Mammary epithelial cell (primary cell): Measurements from ENCODE around the gene C3orf18.

Experiments used
- EZH2 ChIP-seq: IDR thresholded peaks from 2 replicates; pipeline ENCODE4 v1.6.1; 2012; ENCODE audit warnings: low read length, inconsistent platforms, borderline replicate concordance
- TF ChIP-seq, protein P1 (sequence below), 2 donors: IDR thresholded peaks in 1 of 2; conservative IDR thresholded peaks in 1 of 2; 2 replicates each; pipeline ENCODE4 v1.5.1; 2011 to 2012; ENCODE audit warnings: inconsistent platforms in 2 of 2, low read length in 2 of 2, mild to moderate bottlenecking in 2 of 2, control low read depth in 1 of 2, low read depth in 1 of 2; ENCODE audit not compliant: insufficient read depth in 1 of 2; ENCODE audit errors: extremely low read depth in 1 of 2

- no peak for TF ChIP-seq EZH2
- TF ChIP-seq, protein P1, sequence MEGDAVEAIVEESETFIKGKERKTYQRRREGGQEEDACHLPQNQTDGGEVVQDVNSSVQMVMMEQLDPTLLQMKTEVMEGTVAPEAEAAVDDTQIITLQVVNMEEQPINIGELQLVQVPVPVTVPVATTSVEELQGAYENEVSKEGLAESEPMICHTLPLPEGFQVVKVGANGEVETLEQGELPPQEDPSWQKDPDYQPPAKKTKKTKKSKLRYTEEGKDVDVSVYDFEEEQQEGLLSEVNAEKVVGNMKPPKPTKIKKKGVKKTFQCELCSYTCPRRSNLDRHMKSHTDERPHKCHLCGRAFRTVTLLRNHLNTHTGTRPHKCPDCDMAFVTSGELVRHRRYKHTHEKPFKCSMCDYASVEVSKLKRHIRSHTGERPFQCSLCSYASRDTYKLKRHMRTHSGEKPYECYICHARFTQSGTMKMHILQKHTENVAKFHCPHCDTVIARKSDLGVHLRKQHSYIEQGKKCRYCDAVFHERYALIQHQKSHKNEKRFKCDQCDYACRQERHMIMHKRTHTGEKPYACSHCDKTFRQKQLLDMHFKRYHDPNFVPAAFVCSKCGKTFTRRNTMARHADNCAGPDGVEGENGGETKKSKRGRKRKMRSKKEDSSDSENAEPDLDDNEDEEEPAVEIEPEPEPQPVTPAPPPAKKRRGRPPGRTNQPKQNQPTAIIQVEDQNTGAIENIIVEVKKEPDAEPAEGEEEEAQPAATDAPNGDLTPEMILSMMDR (conservative IDR thresholded peaks at IDR 0.05 in 1 of 2, IDR thresholded peaks at IDR 0.05 in 1 of 2; ENCODE audit: extremely low read depth in 1 of 2, insufficient read depth in 1 of 2, low read depth in 1 of 2, low read length in 2 of 2), result no peak
These were observed 6.9 kb upstream of the C3orf18 start for GRCh38 chr3:50574444-50574831.
